ENCODE data around the gene FAM25G. TPM values are rescaled to one million over a fixed set of nuclear protein-coding genes. Genes with fewer than 3 reads are reported as not detected.
"Not testable (repeated sequence)": the region's sequence is repeated elsewhere in the genome, so short reads cannot be mapped to it uniquely, and the experiment has no call there.

Gene FAM25G
- total and polyA plus RNA-seq, 2 of the 13 experiments (the other 11 are each of a cell fraction or from before 2014, with no cell fraction given) = not detected

DNA sequence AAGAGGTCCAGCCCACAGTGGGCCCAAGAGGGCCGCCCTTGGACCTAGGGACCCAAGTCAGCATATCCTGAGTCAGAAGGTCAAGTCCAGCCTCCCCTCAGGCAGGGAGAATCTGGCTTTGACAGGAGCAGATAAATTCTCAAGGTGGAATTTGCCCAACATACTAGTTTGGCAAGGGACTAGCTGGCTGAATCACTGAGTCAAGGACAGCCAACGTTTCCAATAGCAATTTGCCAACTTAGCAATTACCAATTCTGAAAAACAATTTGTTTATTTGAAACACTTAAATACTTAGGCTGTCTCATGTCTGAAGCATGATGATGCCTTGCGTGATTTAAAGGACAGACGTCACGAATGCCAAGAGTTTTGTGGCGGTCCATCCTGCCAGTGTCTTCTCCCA is 2.7 kb upstream of the FAM25G start:
- H3K4me3 ChIP-seq (replicated peaks in 1 of 3; ENCODE audit: insufficient read depth in 1 of 3, low read depth in 2 of 3, low read length in 3 of 3); H3K9ac ChIP-seq (ENCODE audit: insufficient read depth, low read depth, low read length); H3K27ac ChIP-seq (ENCODE audit: extremely low read length, insufficient read depth, low read length); H3K79me2 ChIP-seq (ENCODE audit: insufficient read depth, low read length); H2AFZ ChIP-seq (ENCODE audit: low read length); H4K20me1 ChIP-seq (ENCODE audit: insufficient read depth, low read length); ATAC-seq; in situ Hi-C loops (cut with HindIII; ENCODE audit: extremely low pct_ligation_motif_present, low pct_unique_long_range_greater_than_20kb); H3K27me3 ChIP-seq (ENCODE audit: control insufficient read depth in 1 of 2, insufficient read depth in 2 of 2, low read length in 2 of 2); FAIRE-seq; H3K4me2 ChIP-seq (ENCODE audit: low read depth, low read length); CTCF ChIA-PET (ENCODE audit: low intra/inter-chr PET ratio, low total read pairs); POLR2A ChIA-PET; H3K36me3 ChIP-seq (replicated peaks in 1 of 2; ENCODE audit: control insufficient read depth in 1 of 2, insufficient read depth in 2 of 2, low read length in 2 of 2); BruUV-seq (replicated peaks); intact Hi-C loops (cut with micrococcal nuclease; ENCODE audit: unreplicated experiment); H3K4me1 ChIP-seq (ENCODE audit: insufficient read depth, low read length); DNase-seq (ENCODE audit: low spot score); H3K9me3 ChIP-seq (ENCODE audit: low read length): not testable (repeated sequence)
- no CpG with 5 or more reads among the region's 6 CpGs for whole genome bisulfite sequencing (ENCODE audit: low lambda C conversion rate)

DNA sequence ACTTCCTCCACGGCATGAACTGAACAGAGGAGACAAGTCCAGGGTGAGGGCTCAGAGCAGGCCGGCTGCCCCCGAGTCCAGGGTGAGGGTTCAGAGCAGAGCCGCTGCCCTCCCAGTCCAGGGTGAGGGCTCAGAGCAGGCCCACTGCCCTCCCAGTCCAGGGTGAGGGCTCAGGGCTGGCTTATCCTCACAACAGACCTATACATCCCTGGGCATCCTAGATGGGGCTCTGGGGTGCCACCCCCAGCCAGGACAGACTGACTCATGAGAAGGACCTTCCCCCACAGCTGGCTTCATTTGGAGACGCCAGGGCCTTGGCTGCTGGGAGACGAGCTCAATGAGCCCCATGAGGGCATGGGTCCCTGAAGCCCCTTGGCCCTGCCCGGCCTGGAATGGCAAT is 1.9 kb downstream of the FAM25G start:
- H2AFZ ChIP-seq (ENCODE audit: low read length); DNase-seq (ENCODE audit: low spot score); ATAC-seq; intact Hi-C loops (cut with micrococcal nuclease; ENCODE audit: unreplicated experiment); H3K27me3 ChIP-seq (ENCODE audit: control insufficient read depth in 1 of 2, insufficient read depth in 2 of 2, low read length in 2 of 2); BruUV-seq (replicated peaks); H3K79me2 ChIP-seq (ENCODE audit: insufficient read depth, low read length); H3K9me3 ChIP-seq (ENCODE audit: low read length); FAIRE-seq; CTCF ChIA-PET (ENCODE audit: low intra/inter-chr PET ratio, low total read pairs); H3K9ac ChIP-seq (ENCODE audit: insufficient read depth, low read depth, low read length); H3K4me2 ChIP-seq (ENCODE audit: low read depth, low read length); H3K36me3 ChIP-seq (replicated peaks in 1 of 2; ENCODE audit: control insufficient read depth in 1 of 2, insufficient read depth in 2 of 2, low read length in 2 of 2); H4K20me1 ChIP-seq (ENCODE audit: insufficient read depth, low read length); H3K4me1 ChIP-seq (ENCODE audit: insufficient read depth, low read length); POLR2A ChIA-PET; in situ Hi-C loops (cut with HindIII; ENCODE audit: extremely low pct_ligation_motif_present, low pct_unique_long_range_greater_than_20kb); H3K4me3 ChIP-seq (replicated peaks in 1 of 3; ENCODE audit: insufficient read depth in 1 of 3, low read depth in 2 of 3, low read length in 3 of 3); H3K27ac ChIP-seq (ENCODE audit: extremely low read length, insufficient read depth, low read length): not testable (repeated sequence)
- WGBS (ENCODE audit: low lambda C conversion rate) = no CpG with 5 or more reads among the region's 7 CpGs

DNA sequence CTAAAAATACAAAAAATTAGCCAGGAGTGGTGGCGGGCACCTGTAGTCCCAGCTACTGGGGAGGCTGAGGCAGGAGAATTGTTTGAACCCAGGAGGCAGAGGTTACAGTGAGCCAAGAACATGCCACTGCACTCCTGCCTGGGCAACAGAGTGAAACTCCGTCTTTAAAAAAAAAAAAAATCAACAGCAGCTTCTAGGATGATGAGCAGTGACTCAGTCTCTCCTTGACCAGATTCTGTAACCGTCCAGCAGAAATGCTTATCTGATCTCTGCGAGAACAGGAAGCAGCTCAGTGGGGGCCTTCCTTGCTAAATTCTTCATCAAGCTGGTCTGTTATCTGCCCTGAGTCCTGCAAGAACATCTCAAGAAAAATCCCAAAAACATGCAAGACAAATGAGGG is 5.6 kb downstream of the FAM25G start:
- H4K20me1 ChIP-seq (ENCODE audit: insufficient read depth, low read length); H3K9me3 ChIP-seq (ENCODE audit: low read length); ATAC-seq; FAIRE-seq; DNase-seq (ENCODE audit: low spot score); POLR2A ChIA-PET; H3K27ac ChIP-seq (ENCODE audit: extremely low read length, insufficient read depth, low read length); H3K79me2 ChIP-seq (ENCODE audit: insufficient read depth, low read length); intact Hi-C loops (cut with micrococcal nuclease; ENCODE audit: unreplicated experiment); H2AFZ ChIP-seq (ENCODE audit: low read length); H3K27me3 ChIP-seq (ENCODE audit: control insufficient read depth in 1 of 2, insufficient read depth in 2 of 2, low read length in 2 of 2); H3K4me1 ChIP-seq (ENCODE audit: insufficient read depth, low read length); H3K36me3 ChIP-seq (replicated peaks in 1 of 2; ENCODE audit: control insufficient read depth in 1 of 2, insufficient read depth in 2 of 2, low read length in 2 of 2); H3K9ac ChIP-seq (ENCODE audit: insufficient read depth, low read depth, low read length); BruUV-seq (replicated peaks); H3K4me2 ChIP-seq (ENCODE audit: low read depth, low read length); CTCF ChIA-PET (ENCODE audit: low intra/inter-chr PET ratio, low total read pairs); in situ Hi-C loops (cut with HindIII; ENCODE audit: extremely low pct_ligation_motif_present, low pct_unique_long_range_greater_than_20kb); H3K4me3 ChIP-seq (replicated peaks in 1 of 3; ENCODE audit: insufficient read depth in 1 of 3, low read depth in 2 of 3, low read length in 3 of 3): not testable (repeated sequence)
- 42% methylated on average over 2 of the region's 4 CpGs for WGBS (ENCODE audit: low lambda C conversion rate)

DNA sequence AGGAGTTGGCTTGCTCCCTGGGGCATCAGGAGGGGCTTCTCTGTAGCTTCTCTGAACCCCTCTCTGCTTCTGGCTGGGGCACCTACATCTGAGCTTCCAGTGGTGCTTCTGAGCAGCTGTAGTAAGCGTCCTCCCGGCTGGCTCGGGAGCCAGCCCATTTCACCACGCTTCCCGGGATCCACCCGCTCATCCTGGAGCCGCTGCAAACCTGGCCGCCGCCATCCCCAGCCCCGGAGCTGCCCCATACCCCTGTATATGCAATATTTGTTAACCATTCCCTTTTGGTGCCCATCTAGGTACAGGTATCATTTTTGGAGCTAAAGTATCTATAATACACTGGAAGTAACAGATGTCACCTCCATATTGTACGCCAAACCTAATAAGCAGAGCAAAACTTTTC is 6.7 kb downstream of the FAM25G start:
- H3K9ac ChIP-seq (ENCODE audit: insufficient read depth, low read depth, low read length); H3K4me2 ChIP-seq (ENCODE audit: low read depth, low read length); CTCF ChIA-PET (ENCODE audit: low intra/inter-chr PET ratio, low total read pairs); H3K79me2 ChIP-seq (ENCODE audit: insufficient read depth, low read length); H3K9me3 ChIP-seq (ENCODE audit: low read length); intact Hi-C loops (cut with micrococcal nuclease; ENCODE audit: unreplicated experiment); H3K27ac ChIP-seq (ENCODE audit: extremely low read length, insufficient read depth, low read length); in situ Hi-C loops (cut with HindIII; ENCODE audit: extremely low pct_ligation_motif_present, low pct_unique_long_range_greater_than_20kb); H3K4me1 ChIP-seq (ENCODE audit: insufficient read depth, low read length); DNase-seq (ENCODE audit: low spot score); H4K20me1 ChIP-seq (ENCODE audit: insufficient read depth, low read length); ATAC-seq; H2AFZ ChIP-seq (ENCODE audit: low read length); FAIRE-seq; POLR2A ChIA-PET; H3K36me3 ChIP-seq (replicated peaks in 1 of 2; ENCODE audit: control insufficient read depth in 1 of 2, insufficient read depth in 2 of 2, low read length in 2 of 2); H3K27me3 ChIP-seq (ENCODE audit: control insufficient read depth in 1 of 2, insufficient read depth in 2 of 2, low read length in 2 of 2); BruUV-seq (replicated peaks); H3K4me3 ChIP-seq (replicated peaks in 1 of 3; ENCODE audit: insufficient read depth in 1 of 3, low read depth in 2 of 3, low read length in 3 of 3): not testable (repeated sequence)
- WGBS (ENCODE audit: low lambda C conversion rate) = 79% methylated on average over 4 of the region's 11 CpGs

Measured in HepG2 (cell line).